GM10266 (cell line): ENCODE data around the gene TSNAXIP1.
A peak's percentile ranks its signal among the peaks of the same experiment; 100 is the strongest.
"Not testable (repeated sequence)": the region's sequence is repeated elsewhere in the genome, so short reads cannot be mapped to it uniquely, and the experiment has no call there.

Source experiments
- DNase-seq: peaks from one replicate; pipeline ENCODE4 v3.0.0; 2012; ENCODE audit errors: extremely low spot score
- TF ChIP-seq, protein P1 (sequence below): IDR thresholded peaks from 2 replicates; pipeline ENCODE4 v1.5.1; 2012; ENCODE audit warnings: mild to moderate bottlenecking, low read depth; ENCODE audit not compliant: control insufficient read depth, insufficient read depth; ENCODE audit errors: missing control alignments

TSNAXIP1 gene

DNA sequence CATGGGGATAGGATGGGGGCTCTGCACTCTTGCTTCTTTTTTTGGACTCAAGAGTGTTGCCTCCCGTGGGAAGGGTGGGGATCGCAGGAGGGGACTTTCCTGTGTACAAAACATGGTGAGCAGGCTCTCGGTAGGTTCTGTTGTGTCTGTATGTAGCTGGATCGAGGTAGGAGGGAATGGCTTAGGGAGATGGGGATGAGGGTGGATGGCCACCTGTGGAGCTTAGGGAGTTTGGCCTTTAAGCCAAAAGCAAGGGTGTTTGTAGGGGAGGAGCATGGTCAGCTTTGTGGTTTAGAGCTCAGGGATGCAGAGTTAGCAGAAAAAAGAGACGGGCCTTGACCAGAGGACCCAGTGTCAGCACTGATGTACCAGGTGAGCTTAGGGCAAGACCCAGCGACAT lies 55.2 kb downstream of the TSNAXIP1 start:
- DNase-seq, result no peak
- TF ChIP-seq, protein P1, sequence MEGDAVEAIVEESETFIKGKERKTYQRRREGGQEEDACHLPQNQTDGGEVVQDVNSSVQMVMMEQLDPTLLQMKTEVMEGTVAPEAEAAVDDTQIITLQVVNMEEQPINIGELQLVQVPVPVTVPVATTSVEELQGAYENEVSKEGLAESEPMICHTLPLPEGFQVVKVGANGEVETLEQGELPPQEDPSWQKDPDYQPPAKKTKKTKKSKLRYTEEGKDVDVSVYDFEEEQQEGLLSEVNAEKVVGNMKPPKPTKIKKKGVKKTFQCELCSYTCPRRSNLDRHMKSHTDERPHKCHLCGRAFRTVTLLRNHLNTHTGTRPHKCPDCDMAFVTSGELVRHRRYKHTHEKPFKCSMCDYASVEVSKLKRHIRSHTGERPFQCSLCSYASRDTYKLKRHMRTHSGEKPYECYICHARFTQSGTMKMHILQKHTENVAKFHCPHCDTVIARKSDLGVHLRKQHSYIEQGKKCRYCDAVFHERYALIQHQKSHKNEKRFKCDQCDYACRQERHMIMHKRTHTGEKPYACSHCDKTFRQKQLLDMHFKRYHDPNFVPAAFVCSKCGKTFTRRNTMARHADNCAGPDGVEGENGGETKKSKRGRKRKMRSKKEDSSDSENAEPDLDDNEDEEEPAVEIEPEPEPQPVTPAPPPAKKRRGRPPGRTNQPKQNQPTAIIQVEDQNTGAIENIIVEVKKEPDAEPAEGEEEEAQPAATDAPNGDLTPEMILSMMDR, result no peak

DNA sequence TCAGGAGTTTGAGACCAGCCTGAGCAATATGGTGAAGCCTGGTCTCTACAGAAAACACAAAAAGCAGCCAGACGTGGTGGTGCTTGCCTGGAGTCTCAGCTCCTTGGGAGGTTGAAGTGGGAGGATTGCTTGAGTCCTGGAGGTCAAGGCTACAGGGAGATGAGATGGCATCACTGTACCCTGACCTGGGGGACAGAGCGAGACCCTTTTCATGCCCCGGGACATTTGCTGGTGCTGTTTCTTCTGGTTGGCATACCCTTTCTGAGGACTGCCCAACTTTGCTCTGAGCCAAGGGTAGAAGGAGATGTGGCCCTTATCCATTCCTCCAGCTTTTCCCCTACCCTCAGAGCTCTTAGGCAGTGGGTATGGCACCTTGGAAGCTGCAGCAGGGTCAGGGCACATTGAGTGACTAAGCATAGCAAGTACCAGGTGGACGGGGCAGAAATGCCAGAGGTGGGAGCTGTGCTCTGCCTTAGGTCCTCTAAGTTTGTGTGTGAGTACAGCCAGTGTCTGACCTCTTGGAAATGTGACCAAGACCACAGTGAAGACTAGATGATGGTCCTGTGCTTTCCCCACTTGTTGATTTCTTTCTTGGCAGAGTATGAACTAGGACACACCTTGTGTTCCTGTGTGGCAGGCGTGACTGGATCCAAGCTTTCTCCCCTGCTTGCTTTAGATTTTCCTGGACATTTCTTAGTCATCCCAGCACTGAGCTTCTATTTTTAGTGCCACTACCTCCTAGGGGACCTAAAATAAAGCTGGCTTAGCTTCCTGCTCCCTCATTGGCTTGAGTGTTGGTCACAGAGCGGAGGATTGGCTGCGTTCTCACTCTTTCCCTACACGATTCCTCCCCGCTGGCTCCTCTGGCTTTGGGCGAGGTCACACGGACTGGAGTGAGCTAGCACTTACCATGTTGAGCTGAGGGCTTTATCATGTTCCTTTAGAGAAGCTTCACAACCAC lies 56.2 kb downstream of the TSNAXIP1 start:
- TF ChIP-seq, protein P1, result no peak
- DNase-seq, result no peak

DNA sequence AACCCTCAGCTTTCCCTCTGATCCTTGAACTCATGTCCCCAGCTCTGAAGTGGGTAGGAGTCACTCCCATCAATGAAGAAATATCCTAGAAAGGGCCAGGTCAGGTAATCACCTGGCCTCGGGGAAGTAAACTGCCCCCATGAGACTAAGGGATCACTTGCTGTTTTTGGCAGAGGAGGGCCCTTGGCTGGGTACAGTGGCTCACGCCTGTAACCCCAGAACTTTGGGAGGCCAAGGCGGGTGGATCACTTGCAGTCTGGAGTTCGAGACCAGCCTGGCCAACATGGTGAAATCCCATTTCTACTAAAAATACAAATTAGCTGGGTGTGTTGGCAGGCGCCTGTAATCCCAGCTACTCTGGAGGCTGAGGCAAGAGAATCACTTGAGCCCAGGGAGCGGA lies 57.4 kb downstream of the TSNAXIP1 start:
- DNase-seq, result not testable (repeated sequence)

DNA sequence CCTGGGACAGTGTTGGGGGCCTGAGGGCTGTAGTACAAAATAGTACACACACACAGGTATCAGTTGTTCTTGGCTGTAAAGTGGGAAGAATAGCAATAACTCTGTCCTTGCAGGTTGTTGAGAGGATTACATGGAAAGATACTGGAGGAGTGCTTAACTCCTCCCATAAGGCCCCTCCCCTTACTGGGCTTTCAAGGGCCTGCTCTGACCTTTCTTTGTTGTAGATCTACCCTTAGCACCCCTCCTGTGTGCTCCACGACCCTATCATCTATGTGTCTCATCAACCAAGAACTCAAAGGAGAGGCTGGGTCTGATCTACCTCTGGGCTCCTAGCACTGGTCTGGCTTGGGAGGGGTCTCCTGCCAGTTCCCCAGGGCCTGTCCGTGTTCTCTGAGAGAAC lies 57.9 kb downstream of the TSNAXIP1 start:
- DNase-seq, result no peak
- TF ChIP-seq, protein P1, result no peak

DNA sequence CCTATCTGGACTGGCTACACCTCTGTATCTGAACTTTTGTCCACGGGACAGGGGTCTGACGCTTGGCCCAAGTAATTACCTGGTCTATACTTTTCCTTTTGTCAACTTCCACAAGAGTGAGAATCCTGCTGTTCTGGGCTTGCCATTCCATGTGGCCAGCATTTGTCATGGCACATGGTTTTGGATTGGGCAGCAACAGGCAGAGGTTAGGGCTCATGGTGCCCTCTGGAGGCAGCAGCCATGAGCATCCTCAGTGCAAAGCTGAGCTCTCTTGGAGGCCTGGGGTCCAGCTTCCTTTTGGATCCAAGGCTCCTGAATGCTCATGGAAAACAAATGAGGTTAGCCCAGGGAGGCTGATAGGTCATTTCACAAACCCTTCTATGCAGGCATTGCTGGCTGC lies 58.6 kb downstream of the TSNAXIP1 start:
- TF ChIP-seq, protein P1, result peak; percentile 63
- DNase-seq, result no peak

DNA sequence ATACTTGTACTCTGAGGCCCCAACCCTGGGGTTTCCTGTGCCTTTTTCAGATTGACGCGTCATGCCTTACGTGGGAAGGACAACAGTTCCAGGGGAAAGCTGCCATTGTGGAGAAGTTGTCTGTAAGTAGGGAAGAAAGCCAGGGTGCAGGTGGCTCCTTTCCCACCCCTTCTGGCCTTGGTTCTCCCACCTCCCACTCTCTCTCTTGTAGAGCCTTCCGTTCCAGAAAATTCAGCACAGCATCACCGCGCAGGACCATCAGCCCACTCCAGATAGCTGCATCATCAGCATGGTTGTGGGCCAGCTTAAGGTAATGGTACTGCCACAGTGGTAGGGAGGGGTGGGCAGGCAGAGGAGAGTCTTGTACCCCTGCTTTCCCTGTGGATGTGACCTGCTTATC lies 61.6 kb downstream of the TSNAXIP1 start:
- DNase-seq, result no peak
- TF ChIP-seq, protein P1, result no peak

DNA sequence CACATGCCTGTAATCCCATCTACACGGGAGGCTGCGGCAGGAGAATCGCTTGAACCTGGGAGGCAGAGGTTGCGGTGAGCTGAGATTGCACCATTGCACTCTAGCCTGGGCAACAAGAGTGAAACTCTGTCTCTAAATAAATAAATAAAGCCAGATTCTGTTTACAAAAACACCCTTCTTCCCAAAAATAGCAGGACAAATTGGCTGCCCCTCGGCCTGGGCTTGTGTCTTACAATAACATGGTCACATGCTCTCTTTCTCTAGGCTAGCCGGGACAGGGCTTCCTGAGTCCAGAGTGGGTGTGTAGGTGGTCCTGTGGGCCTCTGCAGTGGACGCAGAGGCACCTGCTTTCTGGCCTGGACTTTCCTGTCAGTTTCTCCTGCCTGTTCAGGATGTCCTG lies 63.0 kb downstream of the TSNAXIP1 start:
- TF ChIP-seq, protein P1, result no peak
- DNase-seq, result no peak
